ENCODE data around the gene BMERB1.
"Not testable (repeated sequence)": the region's sequence is repeated elsewhere in the genome, so short reads cannot be mapped to it uniquely, and the experiment has no call there.

BMERB1 gene

GRCh38 chr16:15524966-15525365 is 90.6 kb downstream of the BMERB1 start:
- DNase-seq, result no peak

- DNase-seq, result no peak
Observed at GRCh38 chr16:15526097-15526496, 91.7 kb downstream of the BMERB1 start.

- no peak for DNase-seq
Observed at GRCh38 chr16:15526731-15527130, 92.3 kb downstream of the BMERB1 start.

GRCh38 chr16:15529673-15530072 is 95.3 kb downstream of the BMERB1 start:
- no peak for DNase-seq

- no peak for DNase-seq
Observed at GRCh38 chr16:15530085-15530484, 95.7 kb downstream of the BMERB1 start.

GRCh38 chr16:15532825-15533224 is 98.4 kb downstream of the BMERB1 start:
- DNase-seq, result no peak

GRCh38 chr16:15533386-15533785 is 99.0 kb downstream of the BMERB1 start:
- no peak for DNase-seq

- DNase-seq, result no peak
Observed at GRCh38 chr16:15535772-15536171, 101.4 kb downstream of the BMERB1 start.

- DNase-seq, result no peak
Observed at GRCh38 chr16:15536843-15537242, 102.5 kb downstream of the BMERB1 start.

- DNase-seq, result no peak
Observed at GRCh38 chr16:15538507-15538906, 104.1 kb downstream of the BMERB1 start.

GRCh38 chr16:15539197-15539596 is 104.8 kb downstream of the BMERB1 start:
- DNase-seq, result no peak

- no peak for DNase-seq
Observed at GRCh38 chr16:15542261-15542660, 107.9 kb downstream of the BMERB1 start.

- DNase-seq, result no peak
Observed at GRCh38 chr16:15542734-15543347, 108.5 kb downstream of the BMERB1 start.

- DNase-seq, result no peak
Observed at GRCh38 chr16:15544405-15544804, 110.0 kb downstream of the BMERB1 start.

GRCh38 chr16:15545544-15545943 is 111.2 kb downstream of the BMERB1 start:
- no peak for DNase-seq

- not testable (repeated sequence) for DNase-seq
Observed at GRCh38 chr16:15547072-15547767, 112.8 kb downstream of the BMERB1 start.

- DNase-seq, result no peak
Observed at GRCh38 chr16:15547768-15548096, 113.3 kb downstream of the BMERB1 start.

- DNase-seq, result no peak
Observed at GRCh38 chr16:15548482-15548891, 114.1 kb downstream of the BMERB1 start.

GRCh38 chr16:15552507-15552906 is 118.1 kb downstream of the BMERB1 start:
- DNase-seq, result no peak

GRCh38 chr16:15553313-15554088 is 119.1 kb downstream of the BMERB1 start:
- DNase-seq, result no peak

GRCh38 chr16:15556130-15556529 is 121.7 kb downstream of the BMERB1 start:
- DNase-seq, result no peak

- no peak for DNase-seq
Observed at GRCh38 chr16:15557258-15557657, 122.9 kb downstream of the BMERB1 start.

- no peak for DNase-seq
Observed at GRCh38 chr16:15559176-15559575, 124.8 kb downstream of the BMERB1 start.

All from T-helper 9 cell (primary cell).